GM19438 (cell line): ENCODE results near the gene MPV17L2.

Source experiments
- ATAC-seq: cut with Tn5 transposase; IDR thresholded peaks from one replicate; pipeline ENCODE4 v1.9.1; 2021; ENCODE audit warnings: low read depth; ENCODE audit not compliant: unreplicated experiment

The MPV17L2 gene

DNA sequence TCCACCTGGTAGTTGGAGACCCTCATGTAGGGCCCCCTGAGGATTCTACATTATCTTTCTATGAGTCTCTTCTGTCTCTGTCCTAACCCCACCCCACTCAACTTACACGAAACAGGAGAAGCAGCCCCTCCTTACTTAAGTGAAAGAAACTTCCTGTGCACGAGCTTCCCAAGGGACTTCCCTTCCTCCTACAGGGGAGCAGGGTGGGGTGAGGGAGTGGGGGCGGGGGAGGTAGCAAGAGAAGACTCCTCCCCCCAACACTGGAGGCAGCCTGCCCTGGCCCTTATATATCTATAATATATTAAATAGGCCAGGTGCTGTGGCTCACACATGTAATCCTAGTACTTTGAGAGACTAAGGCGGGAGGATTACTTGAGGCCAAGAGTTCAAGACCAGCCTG, 38.8 kb downstream of the MPV17L2 start:
- no peak for ATAC-seq

DNA sequence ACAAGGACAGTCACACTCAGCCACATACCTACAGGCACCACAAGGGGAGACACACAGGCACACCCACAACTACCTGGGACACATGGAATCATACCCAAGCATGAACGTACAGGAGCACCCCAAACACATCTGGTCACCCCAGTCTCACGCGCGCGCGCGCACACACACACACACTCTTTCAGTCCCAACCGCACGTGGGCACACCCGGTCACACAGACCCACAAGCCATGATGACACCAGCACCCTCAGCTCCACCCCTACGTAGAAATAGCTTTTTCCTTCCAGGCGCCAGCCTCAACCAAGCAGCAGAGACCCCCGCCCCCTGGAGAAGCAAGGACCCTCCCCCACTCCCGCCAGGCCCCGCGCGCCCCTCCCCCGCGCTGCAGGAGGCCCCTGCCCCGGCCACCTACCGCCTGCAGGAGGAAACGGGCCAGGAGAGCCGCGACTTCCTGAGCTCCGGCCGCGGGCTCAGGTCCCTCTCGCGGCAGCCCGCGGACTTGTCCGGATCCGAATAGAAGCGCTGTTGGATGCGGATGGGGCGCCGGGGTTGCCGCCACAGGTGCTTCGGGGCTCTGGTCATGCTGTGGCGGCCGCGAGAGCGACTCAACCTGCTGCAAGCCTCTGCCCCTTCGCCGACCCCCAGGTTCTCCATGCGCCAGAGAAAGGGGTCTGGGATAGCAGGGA, 39.7 kb downstream of the MPV17L2 start:
- no peak for ATAC-seq

DNA sequence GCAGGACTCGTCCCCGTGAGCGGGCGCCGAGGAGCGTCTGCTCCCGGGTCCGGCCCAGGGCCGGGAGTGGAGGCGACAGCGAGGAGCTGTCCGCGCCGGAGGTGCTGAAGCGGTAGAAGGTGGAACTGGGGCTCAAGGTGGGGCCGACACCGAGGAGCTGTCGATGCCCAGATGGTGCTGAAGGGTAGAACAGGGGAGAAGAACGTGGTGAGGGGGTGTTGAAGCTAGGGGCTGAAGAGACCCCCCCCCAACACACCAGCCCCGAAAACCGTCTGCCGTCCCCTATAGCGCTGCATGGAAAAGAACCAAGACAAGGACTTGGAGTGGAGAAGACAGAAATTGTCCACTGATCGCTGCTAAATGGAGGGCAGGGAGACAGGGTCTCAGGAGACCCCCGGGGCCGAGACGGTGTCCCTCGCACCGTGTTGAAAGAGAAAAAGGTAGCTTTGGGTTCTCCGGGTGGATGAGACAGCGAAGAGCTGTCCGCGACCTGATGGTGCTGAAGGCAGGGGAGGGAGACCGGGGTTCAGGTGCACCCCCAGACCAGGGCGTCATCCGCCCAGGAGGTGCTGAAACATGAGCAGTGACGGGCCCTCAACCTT, 40.3 kb downstream of the MPV17L2 start:
- no peak for ATAC-seq

DNA sequence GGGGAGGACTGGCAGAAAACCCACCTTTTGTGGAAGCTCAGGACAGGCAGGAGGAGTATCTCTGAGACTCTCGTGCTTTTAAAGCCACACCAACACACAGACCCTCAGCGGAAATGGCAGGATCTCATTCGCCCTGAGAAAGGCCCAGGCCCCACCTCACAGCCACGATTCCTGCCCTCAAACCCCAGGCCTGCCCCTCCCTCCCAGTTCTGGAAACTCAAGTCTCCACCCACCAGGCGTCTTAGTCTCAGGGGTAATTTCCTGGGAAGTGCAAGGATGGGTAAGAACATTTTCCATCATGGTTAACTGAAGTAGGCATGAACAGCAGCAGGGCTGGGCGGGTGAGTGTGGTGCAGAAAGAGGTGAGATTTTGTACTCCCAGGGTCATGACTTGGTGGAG, 41.2 kb downstream of the MPV17L2 start:
- ATAC-seq = no peak

DNA sequence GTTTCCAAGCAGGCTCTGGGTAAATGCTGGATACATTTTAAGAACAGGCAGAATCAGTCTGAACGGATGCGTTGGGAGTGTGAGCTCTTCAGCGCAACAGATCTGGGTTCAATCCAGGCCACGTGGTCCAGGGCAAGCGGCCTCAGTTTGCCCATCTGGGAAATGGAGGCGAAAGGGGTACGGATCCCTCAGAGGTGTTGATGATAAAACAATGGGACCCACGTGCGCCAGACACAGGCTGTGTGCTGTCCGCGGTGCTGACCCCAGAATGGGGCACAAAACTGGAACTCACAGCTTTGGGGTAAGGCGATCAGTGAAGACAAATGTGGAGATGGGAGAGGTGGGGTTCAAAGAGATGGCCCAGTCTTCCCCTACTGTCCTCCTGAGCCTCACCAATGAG, 46.3 kb downstream of the MPV17L2 start:
- ATAC-seq = no peak

DNA sequence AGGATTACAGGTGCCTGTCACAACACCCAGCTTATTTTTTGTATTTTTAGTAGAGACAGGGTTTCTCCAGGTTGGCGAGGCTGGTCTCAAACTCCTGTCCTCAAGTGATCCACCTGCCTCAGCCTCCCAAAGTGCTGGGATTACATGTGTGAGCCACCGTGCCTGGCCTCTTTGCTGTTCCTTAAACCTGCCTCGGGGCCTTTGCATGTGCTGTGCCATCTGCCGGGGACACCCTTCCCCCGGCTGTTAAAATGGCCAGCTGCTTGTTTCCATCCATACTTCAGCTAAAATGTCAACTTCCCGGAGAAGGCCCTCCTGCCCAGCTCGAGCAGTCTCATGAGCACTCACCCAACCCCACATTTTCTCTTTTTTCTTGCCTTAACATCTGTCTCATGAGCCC, 52.3 kb downstream of the MPV17L2 start:
- no peak for ATAC-seq
